ENCODE measurements around the gene IL11RA.

DNA sequence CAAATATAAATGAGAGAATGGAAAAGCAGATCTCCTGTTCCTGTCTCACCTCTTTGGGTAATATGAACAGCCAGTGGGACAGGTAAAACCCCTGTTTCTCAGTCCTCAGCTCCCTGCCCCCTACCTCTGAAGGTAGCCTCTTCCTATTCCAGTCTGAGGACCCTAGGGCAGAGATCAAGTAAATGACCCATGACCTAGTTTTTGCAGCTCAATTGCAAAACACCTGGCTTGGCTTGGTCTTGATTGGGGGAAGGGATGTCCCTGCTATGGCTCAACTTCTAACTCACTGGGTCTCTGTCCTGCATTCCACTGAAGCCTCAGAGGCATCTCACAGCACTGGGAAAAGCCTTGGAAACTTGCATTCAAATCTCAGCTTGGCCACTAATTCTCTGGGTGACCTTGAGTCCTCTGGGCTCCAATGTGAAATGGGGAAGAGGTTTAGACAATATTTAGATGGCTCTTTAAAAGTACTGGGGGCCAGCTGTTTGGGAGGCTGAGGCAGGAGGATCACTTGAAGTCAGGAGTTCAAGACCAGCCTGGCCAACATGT is 7.1 kb upstream of the IL11RA start:
- TF ChIP-seq POLR2A (IDR thresholded peaks at IDR 0.05; ENCODE audit: low read length) = no peak
- TF ChIP-seq GATA1 (IDR thresholded peaks at IDR 0.05; ENCODE audit: low read depth, low read length) = no peak
